WERI-Rb-1 (cell line): ENCODE results near the gene HOXD12.

Experiments
- DNase-seq: peaks from one replicate; pipeline ENCODE4 v3.0.0-alpha.2; 2020
- H3K27ac ChIP-seq: fragments of 250-450 bp; sonication (Bioruptor Pico); 2 replicates; pipeline ENCODE4 v1.5.1; 2020; ENCODE audit warnings: mild to moderate bottlenecking, moderate library complexity
- H3K27me3 ChIP-seq: fragments of 250-450 bp; sonication (Bioruptor Pico); 2 replicates; pipeline ENCODE4 v1.5.1; 2021; ENCODE audit warnings: mild to moderate bottlenecking, low read depth, moderate library complexity; ENCODE audit not compliant: insufficient read depth, severe bottlenecking
- H3K36me3 ChIP-seq: fragments of 250-450 bp; sonication (Bioruptor Pico); 2 replicates; pipeline ENCODE4 v1.5.1; 2020; ENCODE audit warnings: mild to moderate bottlenecking, moderate library complexity
- H3K4me3 ChIP-seq: 2 replicates; pipeline ENCODE4 v1.5.1; 2011; ENCODE audit warnings: low read depth, mild to moderate bottlenecking, control low read depth, low read length
- H3K9me3 ChIP-seq: fragments of 250-450 bp; sonication (Bioruptor Pico); 2 replicates; pipeline ENCODE4 v1.5.1; 2021; ENCODE audit warnings: mild to moderate bottlenecking, moderate library complexity; ENCODE audit not compliant: severe bottlenecking
- TF ChIP-seq, protein P1 (sequence below): IDR thresholded peaks from 2 replicates; pipeline ENCODE4 v1.5.1; 2011; ENCODE audit warnings: low read depth, mild to moderate bottlenecking, control low read depth, inconsistent platforms, low read length

Gene HOXD12, protein sequence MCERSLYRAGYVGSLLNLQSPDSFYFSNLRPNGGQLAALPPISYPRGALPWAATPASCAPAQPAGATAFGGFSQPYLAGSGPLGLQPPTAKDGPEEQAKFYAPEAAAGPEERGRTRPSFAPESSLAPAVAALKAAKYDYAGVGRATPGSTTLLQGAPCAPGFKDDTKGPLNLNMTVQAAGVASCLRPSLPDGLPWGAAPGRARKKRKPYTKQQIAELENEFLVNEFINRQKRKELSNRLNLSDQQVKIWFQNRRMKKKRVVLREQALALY

DNA sequence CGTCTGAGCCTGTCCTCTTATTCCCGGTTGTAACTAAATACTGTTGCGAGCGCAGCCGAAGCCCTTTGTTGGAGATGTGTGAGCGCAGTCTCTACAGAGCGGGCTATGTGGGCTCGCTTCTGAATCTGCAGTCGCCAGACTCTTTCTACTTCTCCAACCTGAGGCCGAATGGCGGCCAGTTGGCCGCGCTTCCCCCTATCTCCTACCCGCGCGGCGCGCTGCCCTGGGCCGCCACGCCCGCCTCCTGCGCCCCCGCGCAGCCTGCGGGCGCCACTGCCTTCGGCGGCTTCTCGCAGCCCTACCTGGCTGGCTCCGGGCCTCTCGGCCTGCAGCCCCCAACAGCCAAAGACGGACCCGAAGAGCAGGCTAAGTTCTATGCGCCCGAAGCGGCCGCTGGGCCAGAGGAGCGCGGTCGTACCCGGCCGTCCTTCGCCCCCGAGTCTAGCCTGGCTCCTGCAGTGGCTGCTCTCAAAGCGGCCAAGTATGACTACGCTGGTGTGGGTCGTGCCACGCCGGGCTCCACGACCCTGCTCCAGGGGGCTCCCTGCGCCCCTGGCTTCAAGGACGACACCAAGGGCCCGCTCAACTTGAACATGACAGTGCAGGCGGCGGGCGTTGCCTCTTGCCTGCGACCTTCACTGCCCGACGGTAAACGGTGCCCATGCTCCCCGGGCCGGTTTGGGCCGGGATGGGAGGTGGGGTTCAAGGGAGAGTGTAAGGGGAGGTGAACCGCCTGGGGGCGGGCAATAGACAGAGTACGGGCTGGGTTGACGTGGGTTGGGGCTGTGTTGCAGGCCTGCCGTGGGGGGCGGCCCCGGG is at the start of gene HOXD12:
TSS of gene HOXD12 (plus strand) at position 68 of the 819 bp plus-strand sequence. CDS start at position 75, 7 bp downstream.
- H3K36me3 ChIP-seq, result no peaks in the 10 kb centered on the region
- TF ChIP-seq, protein P1, sequence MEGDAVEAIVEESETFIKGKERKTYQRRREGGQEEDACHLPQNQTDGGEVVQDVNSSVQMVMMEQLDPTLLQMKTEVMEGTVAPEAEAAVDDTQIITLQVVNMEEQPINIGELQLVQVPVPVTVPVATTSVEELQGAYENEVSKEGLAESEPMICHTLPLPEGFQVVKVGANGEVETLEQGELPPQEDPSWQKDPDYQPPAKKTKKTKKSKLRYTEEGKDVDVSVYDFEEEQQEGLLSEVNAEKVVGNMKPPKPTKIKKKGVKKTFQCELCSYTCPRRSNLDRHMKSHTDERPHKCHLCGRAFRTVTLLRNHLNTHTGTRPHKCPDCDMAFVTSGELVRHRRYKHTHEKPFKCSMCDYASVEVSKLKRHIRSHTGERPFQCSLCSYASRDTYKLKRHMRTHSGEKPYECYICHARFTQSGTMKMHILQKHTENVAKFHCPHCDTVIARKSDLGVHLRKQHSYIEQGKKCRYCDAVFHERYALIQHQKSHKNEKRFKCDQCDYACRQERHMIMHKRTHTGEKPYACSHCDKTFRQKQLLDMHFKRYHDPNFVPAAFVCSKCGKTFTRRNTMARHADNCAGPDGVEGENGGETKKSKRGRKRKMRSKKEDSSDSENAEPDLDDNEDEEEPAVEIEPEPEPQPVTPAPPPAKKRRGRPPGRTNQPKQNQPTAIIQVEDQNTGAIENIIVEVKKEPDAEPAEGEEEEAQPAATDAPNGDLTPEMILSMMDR, result no peak
- no peak within 1 kb of the TSS for H3K4me3 ChIP-seq
- DNase-seq, result no peak
- peaks cover 11% of the 10 kb centered on the region for H3K9me3 ChIP-seq
- no peak within 1 kb of the TSS for H3K27ac ChIP-seq
- H3K27me3 ChIP-seq, result peaks cover 100% of the 10 kb centered on the region

DNA sequence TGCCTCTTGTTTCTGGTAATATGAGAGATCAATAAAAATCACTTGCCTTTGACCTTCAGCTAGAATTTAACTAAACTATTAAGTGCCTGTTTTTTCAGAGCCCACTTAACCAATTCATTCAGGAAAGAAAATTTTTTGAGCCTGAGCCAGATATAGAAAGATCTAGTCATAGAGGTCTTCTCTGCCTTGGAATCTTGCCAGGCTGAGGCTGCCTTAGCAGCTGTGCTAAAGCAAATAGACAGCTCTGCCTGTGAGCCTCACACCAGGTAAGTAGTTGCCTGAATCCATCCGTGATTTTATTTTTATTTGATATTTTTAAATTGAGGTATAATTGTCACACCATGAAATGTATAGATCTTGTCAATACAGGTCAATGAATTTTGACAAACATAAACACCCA is 43.2 kb upstream of the HOXD12 start:
- no peak for DNase-seq
- TF ChIP-seq, protein P1, result no peak
- no peaks in the 10 kb centered on the region for H3K27me3 ChIP-seq
- no peak overlapping the region for H3K4me3 ChIP-seq
- no peaks in the 10 kb centered on the region for H3K9me3 ChIP-seq
- no peaks in the 10 kb centered on the region for H3K36me3 ChIP-seq
- H3K27ac ChIP-seq, result no peak overlapping the region

DNA sequence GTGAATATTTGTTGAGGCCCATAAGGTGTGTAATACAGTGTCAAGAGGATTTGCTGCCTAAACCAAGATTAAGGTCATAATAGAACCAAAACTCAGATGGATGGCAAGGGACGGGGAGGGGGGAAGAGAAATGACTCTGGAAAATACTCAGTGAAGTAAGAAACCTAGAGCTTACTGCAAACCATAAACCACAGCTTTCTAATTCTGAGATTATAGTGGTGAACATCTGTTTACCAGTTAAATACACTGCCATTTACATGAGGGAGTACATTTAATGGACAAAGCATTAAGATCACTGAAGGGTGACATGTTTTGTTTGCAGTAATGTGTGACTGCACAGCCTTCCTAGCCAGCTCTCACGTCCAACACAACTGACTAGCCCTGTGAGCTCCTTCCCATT is 35.6 kb upstream of the HOXD12 start:
- TF ChIP-seq, protein P1, result no peak
- Histone ChIP-seq H3K27ac (no peak overlapping the region), H3K27me3 (peaks cover 6% of the 10 kb centered on the region), H3K9me3 (peaks cover 12% of the 10 kb centered on the region), H3K36me3 (no peaks in the 10 kb centered on the region), H3K4me3 (no peak overlapping the region)
- DNase-seq, result peak; percentile 39

DNA sequence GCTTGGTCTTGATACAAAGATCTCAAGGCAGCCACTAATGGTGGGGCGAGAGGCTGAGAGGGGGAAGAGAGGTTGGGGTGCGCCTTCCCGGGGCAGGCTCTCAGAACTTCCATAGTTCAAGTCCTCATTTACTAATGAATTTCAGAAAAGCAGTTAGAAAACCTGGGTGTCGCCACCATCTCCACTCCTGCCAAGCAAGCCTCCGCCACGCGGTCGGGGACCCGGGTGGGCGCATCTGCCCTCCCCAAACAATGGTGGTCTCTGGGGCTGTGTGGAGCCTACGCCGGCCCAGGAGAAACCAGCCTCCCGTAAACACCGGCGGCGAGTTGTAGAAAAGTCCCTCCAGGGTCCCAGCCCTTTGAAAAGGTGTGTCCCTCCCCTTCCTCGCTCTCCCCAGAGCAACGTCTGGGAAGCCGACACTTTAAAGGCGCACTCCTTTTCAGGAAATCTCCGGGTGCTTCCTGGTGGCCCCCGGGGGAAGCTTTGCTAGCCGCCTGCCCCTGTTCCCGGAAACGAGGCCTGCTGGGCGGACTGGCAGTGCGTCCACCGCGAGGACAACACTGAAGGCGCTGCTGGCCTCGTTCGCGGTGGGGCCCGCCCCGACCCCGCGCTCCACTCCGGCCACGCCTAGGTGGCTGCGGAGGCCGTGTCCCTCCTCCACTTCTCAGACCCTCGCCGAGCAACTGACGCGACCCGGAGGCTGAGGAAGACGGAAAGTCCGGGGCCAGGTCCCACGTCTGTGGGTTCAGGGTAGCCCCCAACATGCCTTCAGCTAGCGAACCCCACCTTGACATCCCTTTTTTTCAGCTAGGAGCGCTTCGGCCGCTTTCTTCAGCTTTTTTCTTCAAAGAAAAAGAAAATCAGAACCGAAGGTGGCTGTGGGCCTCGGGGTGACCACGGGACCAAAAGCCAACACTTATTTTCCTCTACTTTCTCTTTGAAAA is 32.7 kb upstream of the HOXD12 start:
- no peaks in the 10 kb centered on the region for H3K36me3 ChIP-seq
- no peak overlapping the region for H3K27ac ChIP-seq
- peaks cover 12% of the 10 kb centered on the region for H3K9me3 ChIP-seq
- peaks cover 11% of the 10 kb centered on the region for H3K27me3 ChIP-seq
- H3K4me3 ChIP-seq, result no peak overlapping the region
- DNase-seq, result no peak
- TF ChIP-seq, protein P1, result no peak

DNA sequence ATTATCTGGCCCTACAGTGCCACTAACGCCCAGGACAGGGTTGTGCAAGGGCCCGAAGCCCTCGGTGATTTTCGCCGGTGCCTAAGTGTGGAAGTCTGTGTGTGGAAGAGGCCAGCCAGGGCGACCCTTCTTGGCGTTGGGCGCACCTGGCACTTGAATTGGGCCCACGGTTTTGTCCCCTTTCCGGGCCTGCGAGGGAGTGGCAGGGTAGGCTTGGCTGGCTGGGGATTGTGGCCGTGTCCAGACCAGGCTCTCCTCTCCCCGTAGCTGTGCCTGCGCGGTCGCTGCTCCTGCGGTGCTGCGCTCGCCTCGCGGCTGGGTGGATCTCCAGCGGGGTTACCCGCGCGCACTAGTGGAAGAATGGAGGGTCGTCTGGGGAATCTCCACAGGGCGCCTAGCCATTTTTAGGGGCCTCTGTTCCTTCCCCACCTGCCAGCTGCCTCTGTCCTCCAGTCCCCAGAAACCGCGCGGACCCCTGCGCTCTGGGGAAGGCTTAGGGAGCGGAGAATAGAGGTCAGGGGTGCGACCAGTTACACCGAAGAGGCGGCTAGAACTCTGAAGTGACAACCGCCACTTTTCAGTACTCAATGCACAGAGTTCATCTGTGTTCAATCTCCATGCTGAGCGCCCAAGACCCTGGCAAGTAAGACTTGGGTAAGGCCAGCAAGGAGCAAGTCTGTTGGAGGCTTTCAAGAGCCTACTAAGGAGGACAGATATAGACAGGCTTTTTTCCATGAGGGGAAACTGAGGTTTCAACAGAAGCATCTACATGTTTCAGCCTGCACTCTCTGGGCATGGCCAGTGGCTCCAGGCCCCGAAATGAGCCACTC is 31.8 kb upstream of the HOXD12 start:
- TF ChIP-seq, protein P1, result no peak
- no peak overlapping the region for H3K4me3 ChIP-seq
- H3K36me3 ChIP-seq, result no peaks in the 10 kb centered on the region
- DNase-seq, result no peak
- H3K27me3 ChIP-seq, result peaks cover 19% of the 10 kb centered on the region
- H3K27ac ChIP-seq, result no peak overlapping the region
- H3K9me3 ChIP-seq, result peaks cover 12% of the 10 kb centered on the region
